GM18519 (cell line): ENCODE data around the gene KATNAL2.
"Not testable (repeated sequence)": the region's sequence is repeated elsewhere in the genome, so short reads cannot be mapped to it uniquely, and the experiment has no call there.

ENCODE experiments used
- ATAC-seq: cut with Tn5 transposase; IDR thresholded peaks from one replicate; pipeline ENCODE4 v1.9.1; 2021; ENCODE audit warnings: mild to moderate bottlenecking, moderate library complexity; ENCODE audit not compliant: unreplicated experiment, low FRiP score

The KATNAL2 gene

DNA sequence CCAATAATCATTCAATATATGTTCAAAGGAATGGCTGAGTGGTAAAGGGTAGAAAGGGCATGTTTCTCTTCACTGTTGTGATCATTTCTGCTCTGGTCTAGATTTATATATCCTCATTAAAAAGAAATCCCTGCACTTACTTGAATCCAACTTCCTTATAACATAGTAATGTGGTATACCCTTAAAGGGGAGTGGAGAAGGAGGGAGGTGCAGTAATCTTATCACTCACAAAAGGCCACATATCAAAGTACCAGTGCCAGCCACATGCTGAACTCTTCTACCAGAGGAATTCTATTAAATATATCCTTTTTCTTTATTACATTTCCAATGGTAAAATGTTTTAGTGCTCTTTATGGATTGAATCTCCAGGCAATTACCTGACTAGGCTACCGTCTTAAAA, 3.3 kb downstream of the KATNAL2 start:
- no peak for ATAC-seq

- ATAC-seq: no peak
Observed at GRCh38 chr18:46939337-46939963, 22.0 kb downstream of the KATNAL2 start.

- no peak for ATAC-seq
Observed at GRCh38 chr18:46939998-46940571, 22.7 kb downstream of the KATNAL2 start.

DNA sequence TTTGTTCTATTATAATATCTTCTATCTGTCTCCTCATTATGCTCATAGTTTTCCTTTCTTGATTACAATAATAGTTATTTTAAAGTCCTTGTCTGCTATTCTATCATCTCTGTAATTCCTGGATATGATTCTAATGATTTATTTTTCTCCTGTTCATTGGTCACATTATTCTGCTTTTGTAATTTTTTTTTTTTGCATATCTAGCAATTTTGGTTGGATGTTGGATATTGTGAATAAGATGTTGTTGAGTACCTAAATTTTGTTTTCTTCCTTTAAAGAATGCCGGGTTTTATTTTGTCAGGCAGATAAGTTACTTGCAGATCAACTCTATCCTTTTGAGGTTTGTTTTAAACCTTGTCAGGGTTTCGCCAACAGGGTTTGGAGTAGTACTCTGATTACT, 25.2 kb downstream of the KATNAL2 start:
- ATAC-seq: no peak

GRCh38 chr18:46946656-46947282, 29.4 kb downstream of the KATNAL2 start:
- peak; percentile 86 for ATAC-seq

GRCh38 chr18:46950064-46950656, 32.8 kb downstream of the KATNAL2 start:
- no peak for ATAC-seq

DNA sequence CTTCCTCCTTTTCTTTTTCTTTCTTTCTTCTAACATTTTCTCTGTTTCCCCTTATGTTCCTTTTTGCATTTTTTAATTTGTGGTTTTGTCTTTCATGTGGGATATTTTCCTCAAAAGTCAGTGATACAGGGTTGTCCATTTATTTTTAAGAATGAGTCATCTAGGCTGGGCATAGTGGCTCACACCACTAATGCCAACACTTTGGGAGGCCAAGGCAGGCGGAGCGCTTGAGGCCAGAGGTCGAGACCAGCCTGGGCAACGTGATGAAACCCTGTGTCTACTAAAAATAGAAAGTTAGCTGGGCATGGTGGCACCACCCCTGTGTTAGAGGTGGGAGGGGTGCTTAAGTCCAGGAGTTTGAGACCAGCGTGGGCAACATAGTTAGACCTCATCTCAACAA, 35.8 kb downstream of the KATNAL2 start:
- no peak for ATAC-seq

DNA sequence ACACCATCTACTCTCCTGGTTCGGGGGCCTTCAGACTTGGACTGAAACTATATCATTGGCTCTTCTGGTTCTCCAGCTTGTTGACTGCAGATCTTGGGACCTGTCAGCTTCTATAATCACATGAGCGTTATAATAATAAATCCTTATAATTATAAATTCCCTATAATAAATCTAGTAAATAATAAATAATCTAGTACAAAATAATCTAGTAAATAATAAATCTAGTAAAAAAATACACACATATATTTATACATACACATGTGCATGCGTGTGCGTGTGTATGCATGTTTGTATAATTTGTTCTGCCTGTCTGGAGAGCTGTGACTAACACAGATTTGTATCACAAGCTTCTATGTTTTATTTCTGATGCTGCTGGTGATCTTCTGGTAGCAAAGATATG, 40.8 kb downstream of the KATNAL2 start:
- ATAC-seq: no peak

DNA sequence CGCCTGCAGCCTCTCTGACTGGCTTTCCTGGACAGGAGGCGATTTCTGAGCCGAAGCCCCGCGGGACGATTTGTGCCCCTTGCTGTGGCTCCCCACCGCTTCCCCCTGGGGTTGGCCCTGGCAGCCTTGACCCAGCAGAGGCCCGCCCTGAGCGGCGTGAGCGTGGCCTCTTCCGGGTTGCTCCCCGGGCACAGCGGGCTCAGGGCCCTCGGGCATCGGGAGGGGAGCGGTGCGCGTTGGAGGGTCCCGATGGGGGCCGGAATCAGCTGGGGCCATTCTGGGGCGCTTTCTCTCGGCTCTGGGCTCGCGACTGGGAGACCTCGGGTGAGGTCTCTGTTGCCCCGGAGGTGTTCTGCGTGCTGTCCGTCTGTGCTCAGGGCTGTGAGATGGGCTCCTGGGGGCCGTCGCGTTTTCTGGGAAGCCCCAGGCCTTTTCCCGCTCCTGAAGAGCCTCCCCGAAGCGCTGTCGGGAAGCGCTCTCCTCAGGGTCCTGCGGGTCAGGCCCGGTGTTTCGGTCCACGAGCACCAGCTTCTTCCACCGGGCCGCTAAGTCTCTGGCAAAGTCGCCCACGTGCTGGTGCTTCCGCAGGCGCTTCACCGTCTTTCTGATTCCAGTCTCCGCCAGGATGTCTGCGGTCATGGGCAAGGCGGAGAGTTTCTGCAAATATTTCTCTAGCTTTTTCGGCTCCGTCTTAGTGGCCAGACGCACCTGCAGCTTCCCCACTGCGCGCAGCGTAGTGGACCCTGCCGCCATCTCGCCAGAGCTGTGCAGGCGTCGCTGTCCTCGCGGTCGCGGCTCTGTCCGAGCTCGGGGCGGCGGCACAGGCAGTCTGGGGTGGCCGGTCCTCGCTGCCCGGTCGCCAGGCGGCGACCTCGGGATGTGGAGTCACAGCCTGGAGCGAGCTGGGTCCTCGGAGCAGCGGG, 46.5 kb downstream of the KATNAL2 start:
- ATAC-seq: not testable (repeated sequence)

DNA sequence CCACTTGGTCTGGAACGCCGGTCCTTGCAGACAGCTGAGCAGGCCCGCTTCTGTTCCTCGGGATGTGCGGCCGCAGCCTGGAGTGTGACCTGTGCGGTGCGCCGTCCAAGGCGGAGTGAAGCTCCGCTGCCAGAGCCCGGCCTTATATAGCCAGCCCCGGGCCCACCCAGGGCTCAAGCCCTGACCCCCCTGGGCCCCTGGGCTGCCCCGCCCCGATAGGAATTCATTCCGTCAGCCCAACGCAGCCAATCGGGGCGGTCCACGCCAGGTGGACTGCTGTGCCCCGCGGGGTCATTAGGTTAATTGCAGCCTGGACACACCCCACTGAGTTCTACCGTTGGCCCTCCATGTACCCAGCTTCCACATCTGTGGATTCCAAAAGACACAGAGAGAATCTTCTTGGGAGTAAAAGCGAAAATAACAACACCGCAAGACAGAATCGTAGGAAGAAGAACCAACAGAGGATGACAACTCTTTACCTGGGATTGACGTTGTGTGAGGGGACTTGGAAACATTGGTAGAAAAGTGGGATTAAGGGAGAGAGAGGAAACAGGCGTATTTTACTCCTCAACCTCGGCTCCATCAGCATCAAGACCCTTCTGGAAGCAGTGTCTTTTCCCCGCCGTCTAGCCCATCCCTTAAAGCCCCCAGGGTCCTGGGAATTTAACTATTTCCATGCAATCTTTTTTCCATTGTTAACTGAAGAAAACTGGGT, 47.3 kb downstream of the KATNAL2 start:
- ATAC-seq: not testable (repeated sequence)

- not testable (repeated sequence) for ATAC-seq
Observed at GRCh38 chr18:46966266-46966665, 48.9 kb downstream of the KATNAL2 start.

- not testable (repeated sequence) for ATAC-seq
Observed at GRCh38 chr18:46969551-46969950, 52.1 kb downstream of the KATNAL2 start.

DNA sequence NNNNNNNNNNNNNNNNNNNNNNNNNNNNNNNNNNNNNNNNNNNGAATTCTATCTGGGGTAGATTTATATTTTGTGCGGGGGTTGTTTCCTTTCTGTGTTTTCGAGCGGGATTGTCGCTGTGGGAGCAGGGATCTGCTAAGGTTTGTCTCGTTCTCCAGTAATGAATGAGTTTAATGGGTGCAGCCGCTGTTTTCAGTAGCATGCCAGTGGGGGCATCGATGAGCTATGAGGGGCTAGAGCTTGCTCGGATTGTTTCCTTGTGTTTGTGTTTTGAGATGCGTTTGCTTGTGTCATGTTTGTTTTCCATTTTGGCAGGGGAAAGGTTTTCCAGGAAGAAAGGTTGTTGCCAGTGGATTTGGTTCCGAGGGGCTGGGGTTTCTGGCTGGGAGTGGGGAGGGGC, 102.5 kb downstream of the KATNAL2 start:
- not testable (repeated sequence) for ATAC-seq

DNA sequence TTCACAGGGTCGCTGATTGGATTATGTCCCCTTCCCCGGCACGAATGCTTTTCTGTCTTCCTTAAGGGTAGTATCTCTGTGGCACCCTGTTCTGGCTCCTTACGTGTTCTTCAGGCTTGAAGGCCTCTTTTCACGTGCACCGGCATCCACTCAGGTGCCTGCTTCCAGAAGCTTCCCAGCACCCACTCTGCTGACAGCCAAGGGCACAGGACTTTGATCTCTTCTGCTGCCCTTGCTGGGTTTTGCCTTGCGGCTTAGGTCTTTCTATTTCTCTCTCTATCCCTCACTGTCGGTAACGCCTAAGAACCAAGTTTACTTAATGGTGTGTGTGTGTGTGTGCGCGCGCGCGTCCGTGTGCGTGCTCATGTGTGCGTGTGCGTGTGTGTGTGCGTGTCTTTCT, 103.4 kb downstream of the KATNAL2 start:
- ATAC-seq: not testable (repeated sequence)

- not testable (repeated sequence) for ATAC-seq
Observed at GRCh38 chr18:47022821-47023220, 105.4 kb downstream of the KATNAL2 start.

GRCh38 chr18:47023769-47024465, 106.5 kb downstream of the KATNAL2 start:
- ATAC-seq: not testable (repeated sequence)

DNA sequence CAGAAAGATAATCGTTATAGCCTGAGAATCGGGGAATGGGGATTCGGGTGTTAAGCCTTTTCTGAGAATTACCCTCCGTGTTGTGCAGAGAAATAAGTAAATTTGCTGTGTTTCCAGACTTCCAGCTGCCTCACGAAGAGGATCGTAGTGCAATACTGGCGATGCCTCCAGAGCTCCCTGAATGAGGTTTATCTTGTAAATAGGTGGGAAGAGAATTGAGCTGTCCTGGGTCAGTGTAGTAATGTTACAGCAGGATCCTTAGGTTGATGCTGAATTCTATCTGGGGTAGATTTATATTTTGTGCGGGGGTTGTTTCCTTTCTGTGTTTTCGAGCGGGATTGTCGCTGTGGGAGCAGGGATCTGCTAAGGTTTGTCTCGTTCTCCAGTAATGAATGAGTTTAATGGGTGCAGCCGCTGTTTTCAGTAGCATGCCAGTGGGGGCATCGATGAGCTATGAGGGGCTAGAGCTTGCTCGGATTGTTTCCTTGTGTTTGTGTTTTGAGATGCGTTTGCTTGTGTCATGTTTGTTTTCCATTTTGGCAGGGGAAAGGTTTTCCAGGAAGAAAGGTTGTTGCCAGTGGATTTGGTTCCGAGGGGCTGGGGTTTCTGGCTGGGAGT, 108.3 kb downstream of the KATNAL2 start:
- not testable (repeated sequence) for ATAC-seq

GRCh38 chr18:47028738-47029137, 111.3 kb downstream of the KATNAL2 start:
- not testable (repeated sequence) for ATAC-seq
